Left ventricle myocardium inferior (tissue), 1 donor: ENCODE data around the gene MRPL52. TPM values are rescaled to one million over a fixed set of nuclear protein-coding genes. Genes with fewer than 3 reads are reported as not detected.

Experiments
- DNase-seq: peaks from one replicate; pipeline ENCODE4 v3.0.0-alpha.2; 2020
- H3K27ac ChIP-seq: fragments of 200-600 bp; replicated peaks from 2 replicates; pipeline ENCODE4 v1.8.0; 2021
- H3K27me3 ChIP-seq: fragments of 200-600 bp; 2 replicates; pipeline ENCODE4 v1.8.0; 2021; ENCODE audit warnings: low read depth
- H3K36me3 ChIP-seq: fragments of 200-600 bp; 2 replicates; pipeline ENCODE4 v1.8.0; 2021
- H3K4me1 ChIP-seq: fragments of 200-600 bp; 2 replicates; pipeline ENCODE4 v1.8.0; 2021
- H3K4me3 ChIP-seq: fragments of 200-600 bp; 2 replicates; pipeline ENCODE4 v1.8.0; 2021; ENCODE audit warnings: mild to moderate bottlenecking, moderate library complexity
- H3K9me3 ChIP-seq: fragments of 200-600 bp; replicated peaks from 2 replicates; pipeline ENCODE4 v1.8.0; 2021
- CTCF ChIP-seq: fragments of 200-600 bp; IDR thresholded peaks from 2 replicates; pipeline ENCODE4 v1.8.0; 2021; ENCODE audit warnings: antibody characterized with exemption, mild to moderate bottlenecking, borderline replicate concordance
- intact Hi-C: fragments of 100-400 bp; cut with micrococcal nuclease; formaldehyde crosslinking; loops from one replicate; pipeline ENCODE4 v1.11.0; 2022
- total RNA-seq: library from RNA; stranded (reverse); fragmentation: NEBNext Ultra II Directional; extraction: Animal tissue kit (Norgen Biotek cat#: 25700); gene quantifications from one replicate; pipeline ENCODE4 v1.2.1, GENCODE V29; 2021
- donor health status: DM: no; HTN: yes; CAD: no; lungs with severe emphysema.

MRPL52 gene
- total RNA-seq, 1 donor from 2014 or later, result 110 TPM

DNA sequence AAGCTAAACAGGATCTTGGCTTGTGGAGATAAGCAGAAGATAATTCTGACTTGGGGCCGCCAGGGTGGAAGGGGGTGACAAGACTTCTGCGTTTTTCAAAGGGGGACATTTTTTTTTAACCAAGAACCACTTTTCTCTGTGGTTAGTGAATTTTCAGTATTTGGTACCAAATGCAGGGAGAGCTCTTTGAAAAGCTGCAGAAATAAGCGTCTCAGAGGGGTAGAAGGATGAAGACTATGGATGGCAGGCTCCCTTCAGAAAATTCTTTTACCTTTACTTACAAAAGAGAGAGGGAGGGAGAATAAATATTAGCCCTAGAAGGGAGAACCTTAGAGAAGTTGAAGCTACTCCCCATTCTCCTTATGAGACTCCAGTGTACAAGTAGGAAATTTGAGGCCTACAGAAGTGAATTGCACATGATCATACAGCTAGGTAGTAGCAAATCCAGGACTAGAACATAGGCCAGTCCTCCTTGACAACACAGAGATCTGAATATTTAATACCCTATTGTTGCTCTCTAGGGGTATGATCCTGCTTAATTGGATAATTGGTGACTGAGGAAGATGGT, 840 bp downstream of the MRPL52 start:
- intact Hi-C loops, result no loop called here
- H3K4me3 ChIP-seq, result peak overlapping the region; percentile 98
- DNase-seq, result no peak
- no peaks in the 10 kb centered on the region for H3K27me3 ChIP-seq
- H3K4me1 ChIP-seq, result peaks cover 12% of the 10 kb centered on the region
- peaks cover 18% of the 10 kb centered on the region for H3K36me3 ChIP-seq
- TF ChIP-seq CTCF, result no peak
- H3K27ac ChIP-seq, result peak overlapping the region; percentile 89
- H3K9me3 ChIP-seq, result no peaks in the 10 kb centered on the region

DNA sequence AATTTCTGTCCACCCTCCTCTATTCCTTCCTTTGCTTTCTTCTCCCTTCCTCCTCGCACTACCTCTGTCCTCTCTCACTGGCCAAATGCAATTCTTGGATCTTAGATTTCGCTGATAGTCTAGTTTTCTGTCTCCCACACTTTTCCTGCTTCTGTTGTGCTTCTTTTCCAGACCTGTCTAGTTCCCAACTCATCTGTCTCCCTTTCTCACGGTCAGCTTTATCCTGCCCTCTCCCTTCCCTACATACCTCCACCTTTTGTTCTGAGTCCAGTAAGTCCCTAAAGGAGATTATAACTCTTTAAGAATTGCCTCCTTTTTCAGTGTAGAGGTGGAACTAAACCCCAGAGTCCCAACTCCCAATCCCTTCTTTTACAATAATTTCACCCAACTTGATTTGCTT, 5.8 kb downstream of the MRPL52 start:
- no peak for TF ChIP-seq CTCF
- Histone ChIP-seq H3K4me3 (no peak overlapping the region), H3K4me1 (peaks cover 51% of the 10 kb centered on the region), H3K36me3 (peaks cover 18% of the 10 kb centered on the region), H3K27ac (peak overlapping the region; percentile 92), H3K9me3 (no peaks in the 10 kb centered on the region), H3K27me3 (no peaks in the 10 kb centered on the region)
- no peak for DNase-seq
- intact Hi-C loops, result no loop called here

- Histone ChIP-seq H3K27me3 (no peaks in the 10 kb centered on the region), H3K27ac (peak within 1 kb of the TSS; percentile 92), H3K4me3 (peak within 1 kb of the TSS; percentile 87), H3K9me3 (no peaks in the 10 kb centered on the region), H3K4me1 (peaks cover 47% of the 10 kb centered on the region), H3K36me3 (peaks cover 24% of the 10 kb centered on the region)
- DNase-seq, result peak; percentile 73
- TF ChIP-seq CTCF, result peak; percentile 48
- intact Hi-C loops, result no loop called here
Observed at GRCh38 chr14:22836301-22837113, 6.8 kb downstream of the MRPL52 start, which contains the start of gene MMP14. MMP14 (plus strand) TSS chr14:22836585; CDS start chr14:22836818, 233 bp downstream.

DNA sequence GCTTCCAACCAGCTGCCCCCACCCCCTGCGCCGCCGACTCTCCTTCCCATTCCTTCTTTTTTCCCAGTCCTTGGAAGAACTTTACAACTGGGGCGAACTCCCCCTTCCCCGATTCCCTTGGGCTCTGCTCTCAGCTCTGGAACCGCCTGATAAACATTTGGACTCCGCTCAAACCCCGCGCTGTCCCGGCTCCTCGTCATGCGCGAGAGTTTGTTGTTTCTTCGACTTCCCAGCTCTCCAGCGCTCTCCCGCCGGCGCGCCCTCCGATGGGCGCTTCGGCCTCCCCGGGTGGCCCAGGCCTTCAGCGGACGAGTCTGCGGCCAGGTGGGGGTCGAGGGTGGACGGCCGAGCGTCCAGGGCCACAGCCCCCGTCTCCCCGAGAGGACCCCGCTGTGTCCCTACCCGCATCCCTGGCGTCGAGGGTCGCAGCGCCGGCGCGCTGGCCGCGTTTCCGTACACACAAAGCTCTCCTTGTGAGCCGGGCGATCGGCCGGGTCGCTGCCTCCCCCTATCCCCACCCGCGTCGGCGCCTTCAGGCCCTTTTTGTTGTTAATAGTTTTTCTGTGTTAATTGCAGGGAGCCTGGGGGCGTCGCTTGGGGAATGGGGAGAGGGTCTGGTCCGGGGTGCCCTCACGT, 7.5 kb downstream of the MRPL52 start:
- no peak for TF ChIP-seq CTCF
- Histone ChIP-seq H3K4me1 (peaks cover 47% of the 10 kb centered on the region), H3K27me3 (no peaks in the 10 kb centered on the region), H3K4me3 (peak overlapping the region; percentile 87), H3K9me3 (no peaks in the 10 kb centered on the region), H3K36me3 (peaks cover 32% of the 10 kb centered on the region), H3K27ac (peak overlapping the region; percentile 92)
- peak; percentile 76 for DNase-seq
- intact Hi-C loops, result no loop called here

DNA sequence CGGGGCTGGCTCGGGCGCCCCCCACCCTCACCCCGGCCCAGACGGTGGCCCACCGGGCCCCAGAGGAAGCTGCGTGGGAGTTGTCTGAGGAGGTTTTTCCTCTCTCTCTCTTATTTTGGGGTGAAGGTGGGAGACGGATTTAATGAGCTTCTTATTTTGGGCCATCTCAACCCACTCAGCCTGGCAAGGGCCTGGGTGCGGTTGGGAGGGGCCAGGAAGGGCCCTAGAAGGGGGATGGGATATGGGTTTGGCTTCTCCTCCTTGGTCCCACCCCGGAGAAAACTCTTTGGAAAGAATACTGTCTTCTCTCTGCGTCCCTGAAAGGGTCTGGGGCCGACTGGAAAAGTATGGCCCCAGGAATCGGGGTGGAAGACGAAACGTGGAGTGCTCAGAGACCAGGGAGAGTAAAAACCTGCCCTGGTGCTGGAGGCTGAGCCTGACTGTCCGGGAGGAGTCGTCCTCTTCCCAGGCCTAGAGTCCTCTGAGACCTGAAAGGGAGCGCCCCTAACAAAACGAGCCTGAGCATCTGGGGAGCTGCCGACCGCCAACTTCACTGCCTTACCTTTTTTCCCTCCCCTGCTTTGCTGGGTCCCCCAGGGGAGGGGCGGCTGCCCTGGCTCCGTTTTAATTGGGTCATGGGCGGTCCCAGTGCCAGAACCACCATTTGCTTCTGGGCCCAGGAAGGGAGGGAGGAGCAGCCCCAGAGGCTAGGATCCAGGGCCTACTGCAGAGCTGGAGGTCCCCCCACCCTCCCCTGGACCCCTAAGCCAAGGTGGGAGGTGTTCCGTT, 8.3 kb downstream of the MRPL52 start:
- peaks cover 47% of the 10 kb centered on the region for H3K4me1 ChIP-seq
- TF ChIP-seq CTCF, result no peak

More for the DNA sequence above, 8.3 kb downstream of the MRPL52 start:
- peak; percentile 68 for DNase-seq
- intact Hi-C loops, result no loop called here
- H3K36me3 ChIP-seq, result peaks cover 39% of the 10 kb centered on the region
- no peaks in the 10 kb centered on the region for H3K9me3 ChIP-seq
- H3K27me3 ChIP-seq, result no peaks in the 10 kb centered on the region
- H3K27ac ChIP-seq, result peak overlapping the region; percentile 92
- H3K4me3 ChIP-seq, result peak overlapping the region; percentile 87
